Neural crest cell (in vitro differentiated cells): ENCODE results near the gene TNIK. TPM values are rescaled to one million over a fixed set of nuclear protein-coding genes. Genes with fewer than 3 reads are reported as not detected.

ENCODE experiments used
- DNase-seq: peaks from one replicate; pipeline ENCODE4 v3.0.0; 2021; ENCODE audit warnings: low read depth, mixed read lengths, low spot score
- H3K27ac Mint-ChIP-seq: one replicate; pipeline ENCODE4 v1.8.0; 2021; ENCODE audit warnings: mild to moderate bottlenecking, mixed read lengths; ENCODE audit not compliant: unreplicated experiment
- H3K27me3 Mint-ChIP-seq: 2 replicates; pipeline ENCODE4 v1.8.0; 2021; ENCODE audit warnings: low read depth, mild to moderate bottlenecking, mixed read lengths
- H3K36me3 Mint-ChIP-seq: 2 replicates; pipeline ENCODE4 v1.8.0; 2021; ENCODE audit warnings: low read depth, mild to moderate bottlenecking, mixed read lengths
- H3K4me1 Mint-ChIP-seq: 2 replicates; pipeline ENCODE4 v1.8.0; 2021; ENCODE audit warnings: mixed read lengths
- H3K4me3 Mint-ChIP-seq: one replicate; pipeline ENCODE4 v1.8.0; 2021; ENCODE audit warnings: mild to moderate bottlenecking, mixed read lengths
- H3K9me3 Mint-ChIP-seq: 2 replicates; pipeline ENCODE4 v1.8.0; 2021; ENCODE audit warnings: mixed read lengths
- total RNA-seq: library from RNA; stranded (reverse); gene quantifications from 2 replicates; pipeline ENCODE4 v1.2.1, GENCODE V29; 2021
- TF ChIP-seq, protein P1 (sequence below): fragments of 200-600 bp; sonication (generic); conservative IDR thresholded peaks from 2 replicates; pipeline ENCODE4 v1.5.0; 2021; ENCODE audit warnings: antibody characterized with exemption, mild to moderate bottlenecking

TNIK gene
- total RNA-seq, 1 donor from 2014 or later = 32.3 TPM

DNA sequence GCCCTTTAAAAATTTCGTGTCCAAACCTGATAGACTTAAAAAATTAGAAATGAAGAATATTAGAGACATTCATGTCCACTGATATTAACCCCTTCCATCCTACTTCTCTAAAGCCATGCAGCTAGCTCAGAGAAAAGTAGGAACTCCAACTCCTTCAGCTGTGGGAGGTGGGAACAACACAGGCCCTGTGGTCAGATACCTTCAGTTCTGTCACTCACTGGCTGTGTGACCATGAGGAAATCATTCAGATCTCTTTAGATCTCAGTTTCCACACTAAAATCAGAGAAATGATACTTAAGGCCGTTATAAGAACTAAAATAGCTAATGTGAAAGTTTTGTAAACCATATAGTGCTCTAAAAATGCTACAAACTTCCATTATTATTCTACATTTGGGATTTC lies 209.8 kb downstream of the TNIK start:
- TF ChIP-seq, protein P1, sequence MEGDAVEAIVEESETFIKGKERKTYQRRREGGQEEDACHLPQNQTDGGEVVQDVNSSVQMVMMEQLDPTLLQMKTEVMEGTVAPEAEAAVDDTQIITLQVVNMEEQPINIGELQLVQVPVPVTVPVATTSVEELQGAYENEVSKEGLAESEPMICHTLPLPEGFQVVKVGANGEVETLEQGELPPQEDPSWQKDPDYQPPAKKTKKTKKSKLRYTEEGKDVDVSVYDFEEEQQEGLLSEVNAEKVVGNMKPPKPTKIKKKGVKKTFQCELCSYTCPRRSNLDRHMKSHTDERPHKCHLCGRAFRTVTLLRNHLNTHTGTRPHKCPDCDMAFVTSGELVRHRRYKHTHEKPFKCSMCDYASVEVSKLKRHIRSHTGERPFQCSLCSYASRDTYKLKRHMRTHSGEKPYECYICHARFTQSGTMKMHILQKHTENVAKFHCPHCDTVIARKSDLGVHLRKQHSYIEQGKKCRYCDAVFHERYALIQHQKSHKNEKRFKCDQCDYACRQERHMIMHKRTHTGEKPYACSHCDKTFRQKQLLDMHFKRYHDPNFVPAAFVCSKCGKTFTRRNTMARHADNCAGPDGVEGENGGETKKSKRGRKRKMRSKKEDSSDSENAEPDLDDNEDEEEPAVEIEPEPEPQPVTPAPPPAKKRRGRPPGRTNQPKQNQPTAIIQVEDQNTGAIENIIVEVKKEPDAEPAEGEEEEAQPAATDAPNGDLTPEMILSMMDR = no peak
- Mint-ChIP-seq H3K27me3 (no peaks in the 10 kb centered on the region), H3K4me3 (no peak overlapping the region), H3K9me3 (no peaks in the 10 kb centered on the region), H3K36me3 (no peaks in the 10 kb centered on the region), H3K27ac (no peak overlapping the region), H3K4me1 (peaks cover 3% of the 10 kb centered on the region)
- no peak for DNase-seq

DNA sequence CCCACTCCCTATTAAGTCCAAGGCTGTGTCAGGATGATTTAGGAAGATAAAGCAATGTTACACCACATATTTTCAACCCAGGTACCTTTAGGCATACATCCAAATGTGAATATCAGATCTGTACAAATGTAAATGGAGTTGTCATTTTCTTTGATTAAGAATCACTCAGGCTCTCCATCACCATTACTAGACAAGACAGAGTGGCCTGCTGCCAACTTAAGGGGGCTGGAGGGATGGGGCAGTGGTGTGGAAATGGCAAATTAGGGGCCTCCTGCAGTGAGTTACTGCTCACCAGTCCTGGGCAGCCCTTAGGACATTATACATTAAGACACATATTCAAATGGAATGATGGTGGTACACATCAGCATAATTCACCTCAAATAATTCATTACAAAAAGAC lies 211.0 kb downstream of the TNIK start:
- H3K27me3 Mint-ChIP-seq = no peaks in the 10 kb centered on the region
- H3K9me3 Mint-ChIP-seq = no peaks in the 10 kb centered on the region
- no peak for DNase-seq
- H3K4me3 Mint-ChIP-seq = no peak overlapping the region
- H3K36me3 Mint-ChIP-seq = no peaks in the 10 kb centered on the region
- no peaks in the 10 kb centered on the region for H3K4me1 Mint-ChIP-seq
- TF ChIP-seq, protein P1 = no peak
- H3K27ac Mint-ChIP-seq = no peak overlapping the region

DNA sequence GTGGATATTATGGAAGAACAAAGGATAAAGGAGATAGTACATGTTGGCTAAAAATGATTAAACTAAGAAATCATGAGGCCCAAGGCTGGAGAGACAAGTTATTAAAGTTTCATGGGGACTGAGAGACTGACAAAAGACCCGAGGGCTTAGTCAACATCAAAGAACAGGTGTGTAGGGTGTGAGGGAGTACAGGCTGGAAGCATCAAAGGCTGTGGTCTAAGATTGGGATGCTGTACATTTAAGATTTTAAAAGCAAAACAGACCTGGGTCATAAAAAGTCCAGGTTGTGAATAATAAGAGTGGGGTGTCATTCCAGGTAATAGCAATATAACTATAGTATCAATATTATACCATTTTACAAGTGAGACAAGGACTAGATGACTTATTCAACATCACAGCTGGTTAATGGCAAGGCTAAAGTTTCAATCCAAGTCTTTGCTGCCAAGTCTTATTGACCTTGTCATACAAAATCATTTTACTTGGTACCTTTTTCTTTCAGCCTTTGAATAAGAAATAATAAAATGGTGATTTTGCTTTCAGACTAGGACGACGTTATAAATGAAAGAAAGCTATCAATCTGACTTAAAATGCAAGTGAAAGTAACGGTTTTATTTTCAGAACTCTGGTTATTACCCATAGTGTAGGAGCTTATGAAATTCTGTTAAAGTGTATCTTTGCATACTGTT lies 211.6 kb downstream of the TNIK start:
- no peak overlapping the region for H3K4me3 Mint-ChIP-seq
- no peaks in the 10 kb centered on the region for H3K36me3 Mint-ChIP-seq
- no peak for DNase-seq
- no peaks in the 10 kb centered on the region for H3K4me1 Mint-ChIP-seq
- no peaks in the 10 kb centered on the region for H3K27me3 Mint-ChIP-seq
- no peaks in the 10 kb centered on the region for H3K9me3 Mint-ChIP-seq
- TF ChIP-seq, protein P1 = no peak
- H3K27ac Mint-ChIP-seq = no peak overlapping the region

DNA sequence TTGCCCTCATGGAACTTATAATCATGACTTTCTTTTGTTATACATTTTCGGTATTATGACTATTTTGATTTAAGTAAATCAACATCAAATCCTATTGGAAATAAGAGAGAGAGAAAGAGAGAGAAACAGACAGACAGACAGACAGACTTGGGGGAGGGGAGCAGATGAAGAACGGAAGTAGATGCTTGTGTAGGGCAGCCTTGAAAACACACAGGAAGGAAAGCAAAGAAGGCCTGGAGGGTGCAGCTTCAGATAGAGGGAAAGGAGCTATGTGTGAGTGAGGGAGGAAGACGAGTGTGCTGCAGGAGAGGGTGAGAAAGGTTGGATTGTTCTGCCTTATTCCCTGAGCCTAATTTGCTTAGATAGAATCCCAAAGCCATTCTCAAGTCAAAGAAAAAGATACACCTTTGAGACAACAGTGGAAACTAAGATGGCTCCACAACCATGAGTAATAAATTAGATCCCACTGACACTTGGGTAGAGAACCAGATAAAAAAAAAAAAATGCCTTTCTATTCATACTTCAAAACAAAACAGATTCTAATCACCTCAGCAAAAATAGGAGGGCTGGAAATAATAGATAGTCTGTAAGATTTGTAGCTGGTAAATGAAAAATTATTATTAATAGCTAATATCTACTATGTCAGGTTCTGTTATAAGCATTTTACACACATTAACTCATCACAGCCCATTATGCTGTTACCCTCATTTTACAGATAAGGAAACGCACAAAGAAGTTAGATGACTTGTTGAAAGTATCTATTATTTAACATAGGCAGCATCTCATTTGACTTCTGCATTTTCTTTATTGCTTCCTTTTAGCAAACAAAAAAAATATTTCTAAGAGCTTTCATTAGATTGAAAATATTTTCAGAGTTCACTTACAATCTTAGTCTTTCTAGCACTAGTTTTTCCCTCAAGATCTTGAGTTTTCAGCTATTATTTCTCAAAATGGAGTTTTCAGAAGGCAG lies 214.1 kb downstream of the TNIK start:
- H3K4me1 Mint-ChIP-seq = no peaks in the 10 kb centered on the region
- H3K27me3 Mint-ChIP-seq = no peaks in the 10 kb centered on the region
- TF ChIP-seq, protein P1 = no peak
- H3K27ac Mint-ChIP-seq = no peak overlapping the region
- DNase-seq = no peak
- no peaks in the 10 kb centered on the region for H3K9me3 Mint-ChIP-seq
- H3K4me3 Mint-ChIP-seq = no peak overlapping the region
- H3K36me3 Mint-ChIP-seq = no peaks in the 10 kb centered on the region

DNA sequence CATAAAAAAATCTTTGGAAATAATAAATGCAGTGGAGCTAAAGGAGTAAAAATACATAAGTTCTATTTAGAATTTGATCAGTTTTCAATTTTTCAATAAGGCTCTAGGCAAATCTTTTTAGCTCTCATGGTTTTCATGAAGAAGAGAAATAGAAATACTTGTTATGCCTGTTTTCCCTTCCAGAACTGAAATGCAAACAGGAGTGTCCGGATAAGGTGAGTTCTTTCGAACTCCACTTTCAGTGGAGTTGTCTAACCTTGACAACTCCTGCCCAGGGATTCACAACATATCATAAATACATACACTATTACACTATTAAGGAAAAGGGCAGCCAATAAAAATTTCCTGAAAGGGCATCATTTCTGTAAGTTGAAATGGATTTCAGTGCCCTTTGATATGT lies 217.3 kb downstream of the TNIK start:
- H3K9me3 Mint-ChIP-seq = no peaks in the 10 kb centered on the region

More for the DNA sequence above, 217.3 kb downstream of the TNIK start:
- Mint-ChIP-seq H3K27ac (no peak overlapping the region), H3K36me3 (no peaks in the 10 kb centered on the region), H3K4me3 (no peak overlapping the region), H3K27me3 (no peaks in the 10 kb centered on the region), H3K4me1 (peaks cover 17% of the 10 kb centered on the region)
- TF ChIP-seq, protein P1 = no peak
- DNase-seq = no peak
